ENCODE measurements around the gene MPV17.
"Not testable (repeated sequence)": the region's sequence is repeated elsewhere in the genome, so short reads cannot be mapped to it uniquely, and the experiment has no call there.

The MPV17 gene

DNA sequence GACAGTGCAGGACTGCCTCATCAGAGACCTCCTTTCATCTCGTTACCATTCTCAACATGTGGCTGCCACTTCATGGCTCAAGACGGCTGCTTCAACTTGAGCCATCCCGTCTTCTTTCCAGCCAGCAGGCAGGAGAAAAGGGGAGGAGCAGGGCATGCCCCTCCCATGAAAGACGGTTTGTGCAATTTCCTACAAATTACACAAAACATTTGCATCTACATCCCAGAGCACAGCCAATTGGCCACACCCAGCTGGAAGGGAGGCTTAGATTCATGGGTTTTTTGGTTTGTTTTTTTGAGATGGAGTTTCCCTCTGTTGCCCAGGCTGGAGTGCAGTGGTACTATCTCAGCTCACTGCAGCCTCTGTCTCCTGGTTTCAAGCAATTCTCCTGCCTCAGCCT, 26.4 kb downstream of the MPV17 start:
- DNase-seq, result no peak

DNA sequence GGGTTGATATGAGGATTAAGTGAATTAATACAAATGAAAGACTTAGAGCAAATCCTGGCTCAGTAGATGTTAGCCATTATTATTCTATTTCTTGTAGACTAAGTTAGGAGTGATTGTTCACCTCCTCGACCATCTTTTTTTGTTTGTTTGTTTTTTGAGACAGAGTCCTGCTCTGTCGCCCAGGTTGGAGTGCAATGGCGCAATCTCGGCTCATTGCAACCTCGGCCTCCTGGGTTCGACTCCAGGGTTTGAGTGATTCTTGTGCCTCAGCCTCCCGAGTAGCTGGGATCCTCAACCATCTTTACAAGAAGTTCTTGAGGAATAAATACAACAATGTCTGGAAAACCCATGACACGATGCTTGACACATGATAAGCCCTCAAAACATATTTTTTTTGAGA, 28.0 kb downstream of the MPV17 start:
- DNase-seq, result no peak

- no peak for DNase-seq
Measured at GRCh38 chr2:27291865-27292264, 31.0 kb downstream of the MPV17 start.

- no peak for DNase-seq
Measured at GRCh38 chr2:27290549-27290948, 32.3 kb downstream of the MPV17 start.

DNA sequence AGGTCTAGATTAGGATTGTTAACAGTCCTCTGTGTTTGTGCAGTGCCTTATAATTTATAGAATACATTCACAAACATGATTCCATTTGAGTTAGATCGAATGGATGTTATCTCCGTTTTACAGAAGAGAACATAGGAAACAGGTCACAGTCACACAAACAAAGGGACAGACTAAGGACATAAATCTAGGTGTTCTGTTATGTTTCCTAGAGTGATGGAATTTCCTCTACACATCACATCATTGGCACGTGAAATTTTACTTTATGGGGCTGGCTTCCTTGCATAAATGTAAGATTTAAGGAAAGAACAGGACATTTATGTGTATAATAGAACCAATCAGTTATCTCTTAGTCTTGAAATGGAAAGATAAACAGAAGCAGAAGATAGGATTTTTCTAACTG, 34.3 kb downstream of the MPV17 start:
- no peak for DNase-seq

- no peak for DNase-seq
Measured at GRCh38 chr2:27285481-27285880, 37.4 kb downstream of the MPV17 start.

DNA sequence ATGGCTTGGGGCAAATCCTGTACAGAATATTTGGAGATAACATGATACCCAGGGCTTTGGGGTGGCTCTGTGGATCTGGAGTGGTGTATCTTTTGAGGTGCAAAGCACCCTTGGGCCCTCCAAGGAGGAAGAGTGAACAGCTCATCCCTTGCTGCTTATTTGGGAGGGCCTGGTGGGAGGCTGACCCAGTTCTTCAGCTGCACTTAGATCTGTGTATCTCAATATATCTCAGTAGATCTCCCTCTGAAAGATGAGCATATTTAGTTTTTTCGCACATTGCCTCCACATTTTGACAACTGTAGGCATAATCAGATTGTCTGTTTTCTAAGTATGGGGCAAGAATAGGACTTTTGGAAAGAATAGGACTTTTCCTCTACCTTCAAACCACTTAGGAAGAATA, 37.9 kb downstream of the MPV17 start:
- no peak for DNase-seq

- DNase-seq, result no peak
Measured at GRCh38 chr2:27282892-27283291, 40.0 kb downstream of the MPV17 start.

GRCh38 chr2:27281855-27282559, 40.9 kb downstream of the MPV17 start, which contains the start of gene TRIM54:
TRIM54 (plus strand) TSS chr2:27282429; CDS start chr2:27282732, 303 bp downstream.
- no peak for DNase-seq

- DNase-seq, result no peak
Measured at GRCh38 chr2:27281442-27281841, 41.5 kb downstream of the MPV17 start.

DNA sequence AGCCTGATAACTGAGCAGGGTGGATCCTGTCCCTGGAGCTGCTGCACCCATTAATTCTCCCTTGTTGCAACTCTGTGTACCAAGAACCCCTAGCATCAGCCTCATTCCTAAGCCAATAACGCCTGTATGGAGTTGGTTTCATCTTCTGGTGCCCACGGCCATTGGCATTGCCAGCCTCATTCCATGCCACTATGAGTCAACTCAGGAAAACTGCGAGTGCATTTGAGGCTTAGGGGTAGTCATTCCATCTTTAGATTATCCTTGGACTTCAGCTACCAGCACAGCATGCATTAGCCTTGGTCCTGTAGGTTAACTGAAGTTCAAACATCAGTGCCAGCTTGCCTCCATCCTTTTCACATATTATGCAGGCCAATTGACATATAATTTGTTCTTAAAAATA, 42.1 kb downstream of the MPV17 start:
- no peak for DNase-seq

DNA sequence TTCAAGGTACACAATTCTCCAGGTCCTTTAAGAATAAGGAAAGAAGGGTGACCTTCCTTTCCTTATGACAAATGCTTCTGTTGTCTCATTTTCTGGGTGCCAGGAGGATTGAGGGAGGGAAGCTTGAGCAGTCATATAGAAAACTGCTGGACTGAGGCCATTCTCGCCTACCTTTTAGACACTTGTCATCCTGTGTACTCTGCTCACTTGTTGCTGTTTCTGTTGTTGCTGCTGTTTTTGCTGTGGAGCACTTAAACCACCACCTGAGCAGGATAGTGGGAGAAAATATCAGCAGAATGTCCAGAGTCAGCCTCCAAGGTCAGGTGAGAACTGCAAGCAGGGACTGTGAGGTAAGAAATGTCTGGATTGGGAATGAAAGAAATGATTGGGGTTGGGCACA, 44.9 kb downstream of the MPV17 start:
- DNase-seq, result no peak

DNA sequence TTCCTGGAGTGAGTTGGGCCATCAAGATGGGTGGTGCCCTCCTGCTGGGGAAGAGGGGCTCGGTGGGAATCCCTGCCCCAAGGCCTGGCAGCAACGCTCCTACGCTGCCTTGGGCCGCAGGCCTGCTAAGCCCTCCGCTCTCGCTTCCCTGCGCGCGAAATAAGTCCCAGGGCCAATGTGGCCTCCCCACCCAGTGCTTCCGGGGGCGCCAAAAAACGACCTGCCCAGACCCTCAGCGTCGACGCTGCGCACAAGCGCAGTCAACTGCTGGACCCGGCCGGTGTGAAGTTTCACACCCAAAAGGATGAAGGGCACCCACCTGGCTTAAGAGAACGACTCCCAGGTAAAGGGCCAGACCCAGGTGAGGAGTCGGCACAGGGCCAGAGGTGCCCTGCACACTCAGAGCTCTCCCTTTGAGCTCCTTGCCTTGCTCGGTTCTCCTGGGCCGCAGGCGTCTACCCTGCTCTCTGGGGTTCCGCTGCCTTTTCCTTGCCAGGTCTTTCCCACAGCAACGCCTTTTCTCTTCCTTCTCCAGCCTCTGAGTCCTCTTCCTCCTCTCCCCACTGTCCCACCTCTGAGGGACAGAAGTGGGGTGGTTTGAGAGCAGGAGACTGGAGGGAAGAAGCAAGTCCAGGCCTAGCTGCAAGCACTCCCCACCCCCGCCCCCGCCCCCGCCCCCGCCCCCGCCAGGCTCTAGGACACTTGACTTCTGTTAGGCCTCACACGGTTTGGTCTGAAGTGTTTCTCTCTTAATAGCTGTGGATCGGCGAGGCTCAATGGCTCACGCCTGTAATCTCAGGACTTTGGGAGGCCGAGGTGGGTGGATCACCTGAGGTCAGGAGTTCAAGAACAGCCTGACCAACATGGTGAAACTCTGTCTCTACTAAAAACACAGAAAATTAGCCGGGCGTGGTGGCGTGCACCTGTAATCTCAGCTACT, 47.4 kb downstream of the MPV17 start, which contains the start of gene DNAJC5G:
Gene DNAJC5G (plus strand): TSS at position 223 of the 940 bp plus-strand sequence. CDS start 1,296 bp downstream, outside the sequence.
- no peak for DNase-seq

DNA sequence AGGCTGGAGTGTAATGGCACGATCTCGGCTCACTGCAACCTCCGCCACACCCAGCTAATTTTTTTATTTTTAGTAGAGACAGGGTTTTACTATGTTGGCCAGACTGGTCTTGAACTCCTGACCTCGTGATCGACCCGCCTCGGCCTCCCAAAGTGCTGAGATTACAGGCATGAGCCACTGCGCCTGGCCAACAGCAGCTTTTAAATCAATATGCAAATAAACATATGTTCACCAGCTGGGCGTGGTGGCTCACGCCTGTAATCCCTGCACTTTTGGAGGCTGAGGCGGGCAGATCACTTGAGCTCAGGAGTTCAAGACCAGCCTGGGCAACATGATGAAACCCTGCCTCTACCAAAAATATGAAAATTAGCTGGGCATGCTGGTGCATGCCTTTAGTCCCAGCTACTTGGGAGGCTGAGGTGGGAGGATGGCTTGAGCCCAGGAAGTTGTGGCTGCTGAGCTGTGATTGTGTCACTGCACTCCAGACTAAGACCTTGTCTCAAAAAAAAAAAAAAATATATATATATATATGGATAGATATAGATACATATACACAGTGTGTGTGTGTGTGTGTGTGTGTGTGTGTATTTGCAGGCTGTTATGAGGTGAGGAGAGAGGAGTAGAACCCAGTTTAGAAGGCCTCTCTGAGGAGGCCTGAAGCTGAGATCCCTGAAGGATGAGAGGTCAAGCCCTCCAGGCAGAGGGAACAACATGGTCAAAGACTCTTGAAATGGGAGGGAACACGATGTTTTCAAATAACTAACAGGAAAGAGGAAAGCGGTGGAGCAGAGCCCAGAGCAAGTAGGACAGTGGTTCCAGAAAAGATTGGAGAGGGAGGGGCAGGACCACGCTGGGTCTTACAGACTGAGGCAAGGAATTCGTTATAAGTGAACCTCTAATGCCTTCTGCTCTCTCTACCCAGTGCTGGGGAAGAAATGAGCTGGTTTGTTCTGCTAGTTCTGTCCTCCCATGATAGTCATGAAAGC, 50.1 kb downstream of the MPV17 start:
- not testable (repeated sequence) for DNase-seq

- DNase-seq, result no peak
Measured at GRCh38 chr2:27271631-27272340, 51.1 kb downstream of the MPV17 start.

GRCh38 chr2:27270670-27271069, 52.2 kb downstream of the MPV17 start:
- DNase-seq, result no peak

- DNase-seq, result no peak
Measured at GRCh38 chr2:27270131-27270530, 52.8 kb downstream of the MPV17 start.

DNA sequence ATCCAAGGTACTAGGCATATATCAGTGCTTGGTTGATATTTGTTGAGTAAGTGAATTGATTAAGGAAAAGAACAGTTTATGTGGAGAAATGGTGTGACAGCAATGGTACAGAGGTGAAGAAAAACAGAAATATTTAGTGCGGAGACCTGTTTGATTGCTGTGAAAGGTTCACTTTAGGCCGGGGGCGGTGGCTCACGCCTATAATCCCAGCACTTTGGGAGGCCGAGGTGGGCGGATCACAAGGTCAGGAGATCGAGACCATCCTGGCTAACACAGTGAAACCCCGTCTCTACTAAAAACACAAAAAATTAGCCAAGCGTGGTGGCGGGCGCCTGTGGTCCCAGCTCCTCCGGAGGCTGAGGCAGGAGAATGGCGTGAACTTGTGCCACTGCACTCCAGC, 54.6 kb downstream of the MPV17 start:
- not testable (repeated sequence) for DNase-seq

GRCh38 chr2:27265536-27265870, 57.4 kb downstream of the MPV17 start:
- no peak for DNase-seq

- peak; percentile 33 for DNase-seq
Measured at GRCh38 chr2:27264753-27265535, 58.0 kb downstream of the MPV17 start.

GRCh38 chr2:27264253-27264752, 58.6 kb downstream of the MPV17 start:
- no peak for DNase-seq

Measured in NCI-H748 treated with DMSO at 0.1 percent for 48 hours (cell line).